GM21717 (cell line): ENCODE results near the gene ZNF618.

ENCODE experiments used
- ATAC-seq: cut with Tn5 transposase; IDR thresholded peaks from one replicate; pipeline ENCODE4 v1.9.1; 2021; ENCODE audit warnings: mild to moderate bottlenecking, moderate library complexity; ENCODE audit not compliant: unreplicated experiment

Gene ZNF618

GRCh38 chr9:113910036-113910639, 34.0 kb downstream of the ZNF618 start:
- ATAC-seq = no peak

DNA sequence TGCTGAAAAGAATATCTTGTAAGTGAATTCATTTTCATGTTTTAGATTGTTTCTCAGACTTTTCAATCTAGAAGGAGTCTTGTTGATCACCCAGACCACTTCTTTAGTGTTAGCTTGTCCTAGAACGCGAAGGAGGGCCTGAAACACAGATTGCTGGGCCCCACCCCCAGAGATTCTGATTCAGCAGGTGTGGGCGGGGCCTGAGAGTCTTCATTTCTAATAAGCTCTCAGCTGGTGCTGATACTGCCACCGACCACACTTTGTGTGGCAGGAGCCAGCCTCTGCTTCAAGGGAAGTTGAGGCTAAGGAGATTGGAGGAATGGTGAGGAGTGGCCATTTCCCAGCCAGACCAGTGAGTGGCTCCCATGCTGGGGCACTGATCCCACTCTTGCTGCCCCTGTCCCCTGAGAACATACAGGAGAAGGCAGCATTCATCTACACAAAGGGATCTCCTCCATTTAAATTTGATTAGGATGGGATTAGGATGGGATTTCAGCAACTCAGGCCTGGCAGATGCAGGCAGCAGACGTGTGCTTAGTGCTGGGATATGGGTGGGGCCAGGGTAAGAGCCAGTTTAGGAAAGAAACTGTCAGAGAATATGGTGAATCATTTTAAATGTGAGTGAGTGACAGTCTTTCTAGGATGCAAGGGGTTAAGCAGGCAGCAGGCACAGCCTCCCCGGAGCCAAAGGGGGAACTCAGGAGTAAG, 35.9 kb downstream of the ZNF618 start:
- ATAC-seq = no peak

DNA sequence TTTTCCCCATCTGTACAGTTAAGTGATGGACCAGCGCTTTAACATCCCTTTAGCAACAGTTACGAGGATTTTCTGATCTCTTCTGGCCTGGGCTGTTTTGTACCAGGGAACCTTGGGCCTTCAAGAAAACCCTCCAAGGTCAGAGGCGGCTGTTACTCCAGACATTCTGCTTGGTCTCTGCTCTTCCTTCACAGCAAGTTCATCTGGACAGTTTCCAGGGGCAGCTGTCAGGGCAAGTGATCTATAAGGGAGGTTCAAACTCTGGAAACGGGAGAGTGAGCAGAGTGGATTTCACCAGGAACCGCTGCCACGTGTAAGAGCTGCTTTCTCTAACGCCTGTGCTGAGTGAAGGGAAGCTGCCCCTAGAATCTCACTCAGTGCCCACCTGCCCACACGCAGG, 36.7 kb downstream of the ZNF618 start:
- no peak for ATAC-seq

- ATAC-seq = no peak
Observed at GRCh38 chr9:113913426-113914195, 37.5 kb downstream of the ZNF618 start.

GRCh38 chr9:113914517-113914916, 38.4 kb downstream of the ZNF618 start:
- ATAC-seq = no peak

GRCh38 chr9:113915817-113916434, 39.8 kb downstream of the ZNF618 start:
- no peak for ATAC-seq

DNA sequence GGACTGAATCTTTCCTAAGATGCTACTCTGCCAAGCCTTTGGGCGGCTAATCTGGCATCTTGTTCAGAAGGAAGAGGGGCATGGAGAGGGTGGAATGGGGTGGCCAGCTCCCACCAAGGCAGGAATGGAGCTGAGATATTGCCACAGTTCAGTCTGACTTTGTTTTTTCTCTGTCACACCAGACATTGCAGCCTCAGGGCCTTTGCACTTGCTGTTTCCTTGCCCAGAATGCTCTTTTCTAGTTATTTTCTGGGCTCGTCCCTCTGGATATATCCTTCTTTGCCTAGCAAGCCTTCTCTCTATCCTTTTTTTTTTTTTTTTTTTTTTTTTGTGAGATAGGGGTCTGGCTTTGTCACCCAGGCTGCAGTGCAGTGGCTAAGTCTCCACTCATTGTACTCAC, 40.8 kb downstream of the ZNF618 start:
- ATAC-seq = no peak

DNA sequence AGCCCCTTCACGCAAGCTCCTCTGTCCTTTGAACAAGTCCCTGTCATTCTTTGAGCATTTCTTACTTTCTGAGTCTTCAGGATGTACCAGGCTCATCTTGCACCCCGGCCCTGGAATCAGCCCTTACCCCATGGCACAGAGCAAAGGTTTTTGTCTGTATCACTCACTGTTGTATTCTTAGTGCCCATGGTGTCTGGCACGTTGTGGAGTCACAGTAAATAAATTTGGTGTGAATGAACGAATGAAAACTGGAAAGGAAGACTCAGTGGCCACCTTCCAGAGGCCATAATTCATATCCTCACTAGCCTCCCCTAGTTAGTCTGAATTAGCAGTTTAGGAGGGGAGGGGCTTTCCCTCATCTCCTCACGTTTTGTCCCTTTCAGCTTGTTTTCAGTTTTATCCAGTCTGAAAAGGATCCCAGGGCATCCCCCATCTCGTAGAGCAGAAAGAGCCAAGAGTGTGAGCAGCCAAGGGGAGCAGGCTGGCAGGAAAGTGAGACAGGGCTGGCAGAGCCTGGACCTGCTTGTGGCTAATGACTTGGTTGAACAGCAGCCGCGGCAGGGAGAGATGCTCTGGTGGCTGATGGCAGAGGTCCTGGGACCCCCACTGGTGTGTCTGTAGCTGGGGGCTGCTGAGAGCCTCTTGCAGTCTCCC, 42.7 kb downstream of the ZNF618 start:
- no peak for ATAC-seq

DNA sequence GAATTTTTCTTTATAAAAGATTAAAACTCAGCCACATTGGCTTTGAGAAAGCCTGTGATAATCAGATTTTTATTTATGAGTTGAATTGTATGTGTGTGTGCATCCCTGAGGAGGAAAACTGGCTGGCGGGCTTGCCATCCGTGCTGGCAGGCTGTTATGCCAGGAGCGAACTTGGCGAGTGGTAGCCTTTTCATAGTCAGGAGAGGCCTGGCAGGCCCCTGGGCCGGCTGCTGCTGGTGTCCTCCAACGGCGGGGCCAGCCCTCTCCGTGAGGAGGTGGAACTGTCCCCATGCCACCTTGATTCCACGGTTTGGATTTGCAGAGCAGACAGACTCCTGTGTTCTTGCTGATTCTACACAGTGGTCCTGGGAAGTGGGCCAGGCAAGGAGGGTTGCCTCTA, 43.3 kb downstream of the ZNF618 start:
- ATAC-seq = no peak

DNA sequence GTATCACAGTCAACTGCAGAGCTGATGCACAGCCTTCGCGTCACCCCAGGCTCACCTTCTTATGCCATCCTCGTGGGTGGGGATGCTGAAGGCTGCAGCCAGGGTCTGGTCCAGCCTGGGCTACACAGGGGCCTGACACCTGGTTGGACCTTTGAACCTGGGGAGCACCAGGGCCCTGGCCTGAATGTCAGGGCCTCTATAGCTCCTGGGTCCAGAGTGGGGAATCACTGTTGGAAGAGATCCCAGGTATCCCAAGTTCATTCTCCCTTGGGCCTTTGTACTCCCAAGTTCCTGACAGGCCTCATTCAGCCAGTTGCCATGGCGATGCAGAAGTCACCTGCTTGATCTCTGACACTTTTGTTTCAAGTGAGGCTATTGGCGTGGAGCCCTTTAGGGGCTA, 43.8 kb downstream of the ZNF618 start:
- ATAC-seq = no peak

DNA sequence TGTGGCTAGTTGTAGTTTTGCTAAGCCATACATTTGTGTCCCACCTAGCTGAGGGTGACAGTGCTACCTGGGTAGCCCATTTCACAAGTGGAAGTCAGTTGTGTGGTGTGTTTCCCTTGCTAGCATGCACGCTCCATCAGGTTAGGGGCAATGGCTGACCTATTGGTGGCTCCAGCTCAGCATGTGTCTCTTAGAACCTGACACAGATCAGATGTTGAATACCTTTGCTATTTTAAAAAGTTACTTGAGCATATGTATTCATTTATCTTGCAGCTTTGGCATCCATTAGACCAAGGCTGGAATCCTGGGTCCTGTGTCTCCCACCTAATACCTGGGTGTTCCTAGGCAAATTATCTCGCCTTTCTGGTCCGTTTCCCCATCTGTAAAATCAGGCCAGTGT, 44.8 kb downstream of the ZNF618 start:
- ATAC-seq = no peak

- no peak for ATAC-seq
Observed at GRCh38 chr9:113921396-113921925, 45.4 kb downstream of the ZNF618 start.

DNA sequence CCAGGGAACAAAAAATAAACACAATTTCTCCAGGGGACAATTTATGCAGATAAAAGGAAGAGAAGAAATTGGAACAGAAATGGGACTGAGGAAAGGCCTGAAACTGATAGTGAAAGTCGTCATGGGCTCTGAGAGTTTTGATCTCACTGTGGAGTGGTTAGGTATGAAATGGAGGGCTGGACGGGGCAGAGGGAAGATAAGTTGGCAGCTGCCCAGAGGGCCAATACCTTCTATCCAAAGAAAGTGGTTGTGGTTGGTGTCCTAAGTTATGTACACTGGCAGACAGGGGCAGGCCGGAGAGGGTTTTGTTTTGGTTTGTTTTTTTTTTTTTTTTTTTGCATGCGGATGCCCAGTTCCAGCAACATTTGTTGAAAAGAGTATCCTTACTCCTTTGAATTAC, 46.1 kb downstream of the ZNF618 start:
- no peak for ATAC-seq

- no peak for ATAC-seq
Observed at GRCh38 chr9:113926211-113926610, 50.1 kb downstream of the ZNF618 start.

- ATAC-seq = no peak
Observed at GRCh38 chr9:113927277-113927676, 51.2 kb downstream of the ZNF618 start.

DNA sequence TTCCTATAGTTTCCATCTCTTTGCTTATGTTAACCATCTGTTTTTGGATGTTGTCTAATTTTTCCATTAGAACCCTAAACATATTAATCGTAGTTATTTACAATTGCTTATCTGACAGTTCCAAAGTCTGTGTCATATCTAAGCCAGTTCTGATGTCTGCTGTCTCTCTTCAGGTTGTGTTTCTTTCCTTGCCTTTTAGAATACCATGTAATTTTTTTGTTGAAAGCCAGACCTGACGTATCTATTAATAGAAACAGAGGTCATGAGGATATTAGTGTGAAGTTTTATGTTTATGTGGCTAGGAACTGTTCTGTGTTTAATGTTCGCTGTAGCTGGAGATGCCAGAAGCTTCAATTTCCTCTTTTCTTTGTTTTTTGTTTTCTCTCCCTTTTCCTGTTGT, 52.2 kb downstream of the ZNF618 start:
- no peak for ATAC-seq

- ATAC-seq = no peak
Observed at GRCh38 chr9:113929634-113930389, 53.7 kb downstream of the ZNF618 start.

DNA sequence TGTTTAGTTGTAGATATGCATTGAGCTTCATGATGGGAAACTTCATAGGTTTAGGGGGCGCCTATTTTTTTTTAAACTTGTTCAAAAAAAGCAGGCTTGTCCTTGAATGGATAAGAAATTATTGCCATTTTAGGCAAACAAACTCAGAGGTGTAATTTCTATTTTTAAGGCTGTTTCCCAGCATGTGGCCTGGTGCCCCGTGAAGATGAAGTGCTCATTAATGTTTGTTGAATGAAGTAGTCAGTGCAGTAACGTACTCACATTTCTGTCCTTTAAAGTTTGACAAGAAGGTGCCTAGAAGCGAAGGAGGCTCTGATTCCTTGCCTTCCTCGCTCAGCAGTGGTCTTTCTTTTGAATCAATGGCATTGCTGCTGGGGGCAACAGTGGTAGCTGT, 54.3 kb downstream of the ZNF618 start:
- ATAC-seq = no peak

DNA sequence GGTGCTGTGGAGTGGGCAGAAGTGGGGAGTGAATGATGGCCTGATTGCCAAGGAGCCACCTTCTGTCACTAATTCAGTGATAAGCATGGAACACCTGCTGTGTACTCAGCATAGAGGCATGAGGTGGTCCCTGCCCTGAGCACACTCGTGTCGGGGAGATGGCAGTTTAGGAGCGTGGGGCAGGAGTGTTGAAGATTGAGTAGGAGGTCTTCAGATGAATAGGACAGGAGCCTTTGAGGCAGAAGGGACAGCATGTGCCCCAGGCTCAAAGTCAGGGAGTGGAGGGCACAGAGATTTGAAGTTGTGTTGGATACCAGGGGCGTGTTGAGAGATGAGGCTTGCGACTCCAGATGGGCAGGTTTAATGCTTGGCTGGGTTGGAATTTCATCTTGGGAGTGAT, 55.0 kb downstream of the ZNF618 start:
- ATAC-seq = no peak

DNA sequence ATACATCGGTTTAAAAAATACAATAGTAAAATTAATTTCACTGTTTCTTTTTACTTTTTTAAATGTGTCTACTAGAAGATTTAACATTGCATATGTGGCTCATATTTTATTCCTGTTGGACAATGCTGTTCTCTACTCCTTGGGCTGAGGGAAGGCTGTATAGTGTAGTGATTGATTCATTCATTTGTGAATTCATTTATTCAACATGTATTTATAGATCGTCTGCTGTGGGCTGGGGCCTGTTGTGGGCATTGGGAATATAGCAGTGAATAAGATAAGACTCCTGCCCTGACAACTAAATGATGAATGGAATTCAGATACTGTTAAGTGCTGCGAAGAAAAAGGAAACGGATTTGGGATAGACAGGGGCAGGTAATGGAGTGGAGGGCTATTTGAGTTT, 55.7 kb downstream of the ZNF618 start:
- no peak for ATAC-seq
